Ramos (cell line): Measurements from ENCODE around the gene SMARCC2.

Experiments
- in situ Hi-C: fragments of 300-500 bp; cut with MboI; formaldehyde crosslinking; loops from one replicate; pipeline ENCODE4 v1.14.3; 2022; ENCODE audit warnings: low sequenced_read_pairs; ENCODE audit not compliant: unreplicated experiment

SMARCC2 gene

DNA sequence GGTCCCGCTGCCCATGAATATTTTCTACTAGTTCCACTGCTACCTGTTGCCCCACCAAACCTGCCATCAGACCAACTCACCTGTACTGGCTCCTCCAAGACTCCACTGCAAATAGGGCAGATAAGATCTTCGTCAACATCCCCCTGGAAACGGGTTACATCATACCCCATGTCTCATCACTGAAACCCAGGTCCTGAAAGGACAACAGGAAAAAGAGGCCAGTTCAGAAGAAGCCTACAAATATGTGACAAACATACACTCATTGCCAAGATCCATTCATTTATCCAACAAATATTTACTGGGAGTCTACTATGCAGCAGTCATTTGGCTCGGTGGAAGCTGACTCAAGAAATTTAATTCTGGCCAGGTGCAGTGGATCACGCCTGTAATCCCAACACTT, 24.6 kb upstream of the SMARCC2 start:
- in situ Hi-C loops = no loop called here

DNA sequence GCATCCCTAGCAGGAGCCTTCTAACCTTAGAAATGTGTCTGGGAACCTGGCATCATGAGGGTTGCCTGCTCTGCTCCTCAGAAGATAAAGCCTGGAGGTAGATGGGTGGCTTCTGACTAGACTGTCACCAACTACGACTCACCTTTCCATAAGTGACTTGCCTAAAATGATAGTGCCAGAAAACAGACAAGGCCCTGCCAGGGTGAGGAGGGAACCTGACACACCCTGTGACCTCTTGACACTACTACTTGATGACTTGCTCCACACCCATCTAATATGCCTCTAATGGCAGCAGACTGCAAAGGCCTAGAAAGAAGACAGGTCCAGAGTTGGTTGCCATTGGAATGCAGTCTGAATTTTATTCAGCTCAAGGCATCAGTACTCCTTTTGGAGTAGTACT, 23.1 kb upstream of the SMARCC2 start:
- in situ Hi-C loops = no loop called here

DNA sequence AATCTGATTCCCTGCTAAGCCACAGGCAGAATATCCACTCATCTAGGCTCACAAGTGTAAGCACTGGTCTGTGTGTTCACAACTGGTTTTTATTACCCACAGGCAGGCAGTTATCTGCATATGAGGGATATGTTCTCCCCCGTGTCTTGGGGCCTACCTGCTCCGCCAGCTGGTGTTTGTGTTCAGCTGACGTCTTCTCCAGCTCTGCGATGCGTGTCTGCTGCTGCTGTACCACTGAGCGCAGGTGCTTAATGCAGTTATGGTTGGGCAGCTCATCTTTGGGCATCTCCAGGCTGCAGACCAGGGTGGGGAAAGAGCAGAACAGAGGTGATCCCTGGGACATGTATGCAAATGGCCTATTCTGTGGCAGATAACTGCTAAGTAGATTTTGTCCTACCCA, 18.7 kb upstream of the SMARCC2 start:
- in situ Hi-C loops = no loop called here

DNA sequence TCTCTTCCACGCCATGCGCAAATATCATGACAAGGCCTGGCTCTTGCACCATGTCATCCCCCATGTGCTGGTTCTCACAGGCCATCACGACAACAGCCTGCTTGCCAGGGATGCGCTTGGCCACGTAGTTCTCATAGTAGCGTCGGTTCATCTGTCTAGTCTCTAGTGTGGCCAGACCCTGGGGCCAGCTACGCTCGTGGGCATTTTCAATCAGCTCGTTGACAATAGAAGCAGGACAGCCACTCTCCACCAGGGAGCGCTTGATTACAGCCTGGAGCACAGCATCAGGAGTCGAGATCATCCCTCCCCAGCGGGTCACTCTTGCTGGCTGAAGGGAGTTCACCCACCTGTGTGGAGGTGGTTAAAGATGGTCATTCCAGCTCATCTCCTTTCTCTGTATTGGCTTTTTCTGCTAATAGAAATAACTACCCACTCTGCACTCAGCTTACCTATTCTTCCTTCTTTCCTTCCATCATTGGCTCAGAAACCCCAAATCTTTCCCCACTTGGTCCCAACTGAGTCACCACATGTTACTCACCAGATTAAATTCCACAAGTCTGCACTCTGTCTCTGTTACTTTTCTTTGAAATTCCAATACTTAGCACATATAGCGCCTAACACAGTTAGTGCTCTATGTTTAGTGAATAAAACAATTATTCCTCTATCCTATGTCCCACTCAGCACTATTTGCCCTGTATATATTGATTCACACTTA, 17.3 kb upstream of the SMARCC2 start:
- in situ Hi-C loops = no loop called here

DNA sequence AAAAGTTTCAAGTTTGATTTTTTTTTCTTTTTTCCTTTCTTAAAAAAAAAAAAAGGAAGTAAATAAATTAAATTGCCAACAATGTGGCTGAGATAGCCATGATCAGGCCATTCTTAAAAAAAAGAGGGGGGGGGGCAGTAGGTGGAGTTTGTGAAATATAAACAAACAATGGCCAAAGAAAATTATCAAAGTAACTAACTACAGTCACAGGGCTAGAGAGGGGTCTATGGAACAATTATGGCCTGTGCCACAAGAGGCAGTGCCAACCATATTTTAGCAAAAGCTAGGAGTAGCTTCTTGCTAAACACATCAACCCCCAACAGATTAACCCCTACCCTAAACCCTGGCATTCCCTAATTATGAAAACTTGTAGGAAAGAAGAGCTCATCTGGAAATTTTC, 16.2 kb upstream of the SMARCC2 start:
- in situ Hi-C loops = no loop called here

DNA sequence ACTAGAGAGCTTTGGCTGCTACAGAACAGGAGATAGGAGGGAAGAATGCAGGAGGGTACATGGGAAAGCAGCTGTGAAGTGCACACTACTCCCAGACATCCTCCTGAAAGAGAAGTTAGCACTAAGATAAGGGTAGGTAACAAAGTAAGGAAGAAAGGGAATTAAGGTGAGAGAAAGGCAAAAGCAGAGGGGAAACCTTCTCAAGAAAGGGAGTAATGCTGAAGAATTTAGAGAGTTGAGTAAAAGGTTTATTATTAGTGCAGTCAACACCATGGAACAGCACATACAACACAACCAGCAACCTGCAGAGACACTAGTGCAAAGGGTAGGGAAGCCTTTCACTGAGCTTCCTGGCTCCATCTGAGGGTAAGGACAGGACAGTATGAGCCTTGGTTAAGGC, 15.0 kb upstream of the SMARCC2 start:
- in situ Hi-C loops = no loop called here

DNA sequence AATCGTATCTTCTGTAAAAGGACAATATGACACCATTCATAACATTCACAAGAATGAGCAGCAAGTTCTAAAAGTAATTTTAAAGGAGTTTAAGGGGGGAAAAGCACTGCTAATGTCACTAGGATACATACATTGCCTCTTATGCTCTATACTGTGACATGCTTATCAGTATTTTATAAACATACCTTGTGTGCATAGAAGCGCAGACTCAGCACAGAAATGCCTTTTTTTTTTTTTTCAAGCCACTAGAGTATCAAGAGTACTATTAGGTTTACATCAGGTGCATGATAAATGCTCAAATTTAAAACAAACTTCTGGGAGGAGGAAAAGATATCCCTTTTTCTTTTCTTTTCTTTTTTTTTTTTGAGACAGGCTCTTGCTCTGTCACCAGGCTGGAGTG, 13.6 kb upstream of the SMARCC2 start:
- in situ Hi-C loops = no loop called here

DNA sequence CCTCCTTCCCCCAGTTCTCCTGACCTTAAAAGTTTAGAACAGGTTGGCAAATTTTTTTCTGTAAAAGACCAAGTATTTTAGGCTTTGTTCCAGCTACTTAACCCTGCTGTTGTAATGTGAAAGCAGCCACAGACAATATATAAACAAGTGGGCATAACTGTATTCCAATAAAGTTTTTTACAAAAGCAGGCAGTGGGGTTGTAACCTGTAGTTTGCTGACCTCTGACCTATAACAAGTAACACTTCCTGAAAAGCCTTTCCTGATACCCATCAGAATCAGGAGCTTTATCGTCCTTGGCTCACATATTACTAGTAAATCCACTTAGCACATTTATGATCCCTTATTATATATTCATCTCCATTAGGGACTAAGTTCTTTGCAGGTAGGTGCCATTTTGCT, 13.1 kb upstream of the SMARCC2 start:
- in situ Hi-C loops = no loop called here

DNA sequence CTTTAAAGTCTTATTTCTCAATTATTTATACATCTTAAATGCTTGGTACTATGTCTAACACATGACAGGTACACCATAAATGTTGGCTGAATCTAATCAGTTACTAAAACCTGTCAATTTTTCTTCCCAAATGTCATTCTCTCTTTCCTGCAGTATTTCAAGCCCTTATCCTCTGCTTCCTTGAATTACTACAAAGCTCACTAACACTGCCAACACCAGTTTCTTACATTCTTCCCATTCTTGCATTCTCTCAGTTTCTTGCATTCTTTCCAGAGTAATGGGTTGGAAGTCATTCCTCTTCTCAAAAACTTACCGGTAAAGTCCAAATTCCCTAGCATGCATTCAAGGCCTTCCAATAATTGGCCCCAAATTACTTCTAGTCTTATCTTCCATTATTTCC, 9.6 kb upstream of the SMARCC2 start:
- in situ Hi-C loops = loop anchor here (10.0 kb wide), 1 partner anchor 266 kb away; the partner anchor contains the start of gene SPRYD4

DNA sequence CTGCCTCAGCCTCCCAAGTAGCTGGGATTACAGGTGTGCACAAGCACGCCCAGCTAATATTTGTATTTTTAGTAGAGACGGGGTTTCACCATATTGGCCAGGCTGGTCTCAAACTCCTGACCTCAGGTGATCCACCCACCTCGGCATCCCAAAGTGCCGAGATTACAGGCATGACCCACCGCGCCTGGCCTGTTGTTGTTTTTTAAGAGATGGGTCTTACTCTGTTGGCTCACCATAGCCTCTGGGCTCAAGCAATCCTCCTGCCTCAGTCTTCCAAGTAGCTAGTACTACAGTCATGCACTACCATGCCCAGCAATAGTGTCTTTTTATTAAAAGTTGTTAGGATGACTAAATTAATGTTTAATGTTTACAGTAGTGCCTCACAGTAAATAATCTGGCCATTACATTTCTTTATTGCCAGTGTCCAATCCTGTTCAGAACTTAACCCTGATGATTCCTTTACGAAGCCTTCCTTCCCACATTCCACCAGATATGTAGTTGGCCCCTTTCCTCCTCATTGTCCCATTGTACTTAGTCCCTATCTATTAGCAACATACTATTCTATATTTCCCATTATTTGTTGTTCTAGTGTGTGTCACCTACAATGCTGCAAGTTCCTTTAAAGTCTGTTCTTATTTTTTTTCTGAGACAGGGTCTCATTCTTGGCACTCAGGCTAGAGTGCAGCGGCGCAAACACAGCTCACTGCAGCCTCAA, 8.8 kb upstream of the SMARCC2 start:
- in situ Hi-C loops = loop anchor here (10.0 kb wide), 1 partner anchor 267 kb away; the partner anchor contains the start of gene SPRYD4

DNA sequence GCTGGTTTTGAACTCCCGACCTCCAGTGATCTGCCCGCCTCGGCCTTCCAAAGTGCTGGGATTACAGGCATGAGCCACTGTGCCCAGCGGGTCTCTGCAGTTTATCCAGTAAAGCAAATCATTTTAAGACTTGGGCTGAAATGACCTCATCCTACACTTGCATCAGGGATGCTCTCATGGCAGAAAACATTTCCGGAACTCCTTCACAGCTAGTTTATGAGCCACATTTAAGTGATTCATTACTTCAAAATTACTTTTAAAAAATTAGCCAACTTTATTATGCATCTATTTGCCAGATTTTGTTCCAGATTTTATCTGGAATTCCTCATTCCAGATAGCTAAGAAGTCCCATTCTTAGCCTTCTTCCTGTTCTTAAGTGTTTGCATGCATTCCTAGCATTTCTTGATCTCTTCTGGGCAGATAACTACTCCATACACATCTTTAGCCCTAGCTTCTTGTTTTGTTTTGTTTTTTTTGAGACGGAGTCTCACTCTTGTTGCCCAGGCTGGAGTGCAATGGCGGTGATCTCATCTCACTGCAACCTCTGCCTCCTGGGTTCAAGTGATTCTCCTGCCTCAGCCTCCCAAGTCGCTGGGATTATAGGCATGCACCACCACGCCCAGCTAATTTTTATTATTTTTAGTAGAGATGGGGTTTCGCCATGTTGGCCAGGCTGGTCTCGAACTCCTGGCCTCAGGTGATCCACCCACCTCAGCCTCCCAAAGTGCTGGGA, 7.7 kb upstream of the SMARCC2 start:
- in situ Hi-C loops = loop anchor here (10.0 kb wide), 1 partner anchor 268 kb away; the partner anchor contains the start of gene SPRYD4

DNA sequence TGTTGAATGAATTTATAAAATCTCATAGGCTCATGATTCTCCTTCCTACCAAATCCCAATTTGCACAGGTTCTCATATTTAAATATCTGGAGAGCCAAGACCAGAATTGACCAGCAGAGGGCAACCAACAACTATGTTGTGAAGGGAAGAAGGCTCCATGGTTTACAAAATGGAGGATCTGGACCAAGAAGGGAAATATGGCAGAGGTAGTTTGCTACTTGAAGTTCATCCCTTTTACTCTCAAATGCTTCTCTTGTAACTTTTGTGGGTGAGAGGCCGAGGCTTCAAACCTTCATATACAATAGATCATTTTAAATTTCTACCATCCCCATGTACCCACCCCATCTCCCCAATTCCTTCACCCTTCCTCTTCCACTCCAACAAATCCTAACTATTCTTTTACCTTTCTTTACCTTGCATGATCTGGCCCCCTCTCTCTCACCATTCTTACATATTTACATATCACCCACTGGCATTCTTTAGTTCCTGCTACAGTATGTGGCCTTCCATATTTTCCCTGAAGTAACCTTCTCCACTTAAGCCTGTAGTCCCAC, 3.8 kb upstream of the SMARCC2 start:
- in situ Hi-C loops = loop anchor here (10.0 kb wide), 1 partner anchor 272 kb away; the partner anchor contains the start of gene SPRYD4

DNA sequence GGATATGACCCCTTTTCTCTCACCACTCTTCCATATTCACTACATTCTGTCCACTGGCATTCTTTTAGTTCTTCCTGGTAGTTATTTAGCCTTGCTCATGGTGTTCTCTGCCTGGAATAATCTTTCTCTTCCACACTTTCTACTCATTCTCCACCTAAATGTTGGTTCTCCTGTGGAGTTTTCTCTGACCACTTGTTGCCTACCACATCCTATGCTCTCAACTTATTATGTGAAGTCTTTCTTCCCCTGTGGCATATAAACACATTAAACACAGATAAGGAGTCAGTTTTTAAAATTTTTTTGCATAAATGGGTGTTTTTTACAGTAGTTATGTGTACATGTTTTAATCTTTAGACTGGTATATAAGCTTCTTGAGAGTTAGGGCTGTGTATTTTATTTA, 3.3 kb upstream of the SMARCC2 start:
- in situ Hi-C loops = loop anchor here (10.0 kb wide), 1 partner anchor 272 kb away; the partner anchor contains the start of gene SPRYD4

DNA sequence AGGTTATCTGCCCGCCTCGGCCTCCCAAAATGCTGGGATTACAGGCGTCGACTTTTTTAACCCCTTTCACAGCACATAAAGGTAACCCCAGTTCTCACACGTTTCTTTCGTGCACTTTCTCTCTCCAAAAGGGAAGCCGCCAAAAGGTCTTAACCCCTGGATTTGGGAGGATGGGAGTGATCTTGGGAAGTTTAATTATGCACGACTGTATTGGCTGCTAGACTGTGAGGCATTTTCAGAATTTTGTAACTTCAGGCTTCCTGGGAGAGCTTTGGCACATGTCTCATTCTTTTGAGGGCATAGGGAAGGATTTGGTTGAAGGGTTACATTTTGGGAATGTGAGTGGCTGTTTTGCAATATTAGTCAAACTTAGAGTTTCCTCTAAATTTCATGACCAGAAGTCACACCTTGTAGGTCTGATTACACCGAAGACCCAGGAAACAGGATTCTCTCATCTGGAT, 1.4 kb upstream of the SMARCC2 start:
- in situ Hi-C loops = loop anchor here (10.0 kb wide), 1 partner anchor 274 kb away; the partner anchor contains the start of gene SPRYD4

DNA sequence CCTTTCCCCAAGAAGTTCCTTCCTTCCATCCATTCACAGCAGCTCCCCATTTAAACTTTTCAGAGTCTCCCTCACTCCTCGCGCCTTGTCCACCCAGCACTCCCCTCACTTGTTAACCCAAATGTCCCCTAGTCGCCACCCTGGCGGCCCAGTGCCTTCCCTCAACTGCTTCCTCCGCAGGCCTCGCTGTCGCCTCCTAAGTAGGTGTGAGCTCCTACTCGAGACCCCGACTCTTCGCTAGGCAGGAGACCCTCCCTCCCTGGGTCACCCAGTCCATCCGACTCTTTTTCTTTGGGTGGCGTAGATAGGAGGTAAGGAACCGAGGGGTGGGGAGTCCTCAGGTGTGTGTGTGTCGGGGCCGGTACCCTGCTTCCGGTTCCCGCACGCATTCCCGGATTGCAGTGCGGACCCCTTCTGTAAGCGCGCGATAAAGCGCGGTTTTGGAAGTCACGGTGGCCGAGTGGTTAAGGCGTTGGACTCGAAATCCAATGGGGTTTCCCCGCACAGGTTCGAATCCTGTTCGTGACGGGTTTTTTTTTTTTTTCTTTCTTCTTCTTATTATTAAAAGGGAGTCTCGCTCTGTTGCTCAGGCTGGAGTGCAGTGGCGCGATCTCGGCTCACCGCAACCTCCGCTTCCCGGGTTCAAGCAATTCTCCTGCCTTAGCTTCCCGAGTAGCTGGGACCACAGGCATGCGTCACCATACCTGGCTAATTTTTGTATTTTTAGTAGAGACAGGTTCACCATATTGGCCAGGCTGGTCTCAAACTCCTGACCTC, 823 bp upstream of the SMARCC2 start:
- in situ Hi-C loops = loop anchor here (5.0 to 10.0 kb wide), 2 partner anchors 63 to 275 kb away; partner anchors contain the start of genes ESYT1 and SPRYD4

DNA sequence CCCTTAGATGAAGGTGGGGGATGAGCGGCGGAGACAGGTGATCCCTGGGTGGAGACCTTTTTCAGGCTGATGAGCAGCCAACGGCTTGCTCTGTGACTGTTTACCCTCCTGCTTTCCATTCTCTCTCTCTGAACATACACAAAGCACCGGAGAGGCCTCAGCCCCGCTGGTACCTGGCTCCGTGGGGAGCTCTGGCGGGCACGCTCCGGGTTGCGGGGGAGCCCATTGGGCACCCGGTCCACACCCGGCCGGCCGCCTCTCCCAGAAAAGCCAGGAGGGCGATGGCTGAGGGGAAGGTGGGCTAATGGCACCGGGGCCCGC, 545 bp downstream of the SMARCC2 start:
- in situ Hi-C loops = loop anchor here (5.0 kb wide), 1 partner anchor 61 kb away; the partner anchor contains the start of gene ESYT1

DNA sequence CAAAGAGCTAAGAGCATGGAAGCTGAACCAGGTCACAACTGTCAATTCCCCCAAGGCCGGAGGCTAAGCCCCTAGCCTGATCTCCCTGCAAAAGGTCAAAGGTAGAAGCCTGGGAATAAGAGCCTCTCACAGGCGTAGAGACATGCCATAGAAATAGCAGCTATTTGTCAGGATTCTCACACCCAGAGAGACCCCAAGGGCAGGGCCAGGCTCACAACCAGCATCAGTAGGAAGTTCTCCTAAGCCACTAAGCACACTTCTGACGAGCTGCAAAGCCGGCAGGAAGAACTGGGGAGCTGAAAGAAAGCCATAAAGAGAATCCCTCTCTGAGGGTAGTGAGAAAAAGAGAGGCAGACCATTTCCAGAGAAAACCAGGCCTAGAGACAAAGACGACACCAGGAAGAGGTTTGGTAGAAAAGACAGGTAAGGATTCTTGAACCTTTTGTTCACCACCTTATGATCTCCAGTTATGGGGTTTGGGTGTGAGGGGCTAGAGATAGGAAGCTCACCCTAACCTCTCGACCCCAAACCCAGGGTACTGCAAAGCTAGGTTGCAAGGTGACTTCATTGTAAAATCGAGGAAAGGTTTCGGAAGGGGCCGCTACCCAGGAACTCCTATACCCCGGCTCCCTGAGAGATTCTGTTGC, 1.0 kb downstream of the SMARCC2 start:
- in situ Hi-C loops = loop anchor here (5.0 kb wide), 1 partner anchor 61 kb away; the partner anchor contains the start of gene ESYT1

DNA sequence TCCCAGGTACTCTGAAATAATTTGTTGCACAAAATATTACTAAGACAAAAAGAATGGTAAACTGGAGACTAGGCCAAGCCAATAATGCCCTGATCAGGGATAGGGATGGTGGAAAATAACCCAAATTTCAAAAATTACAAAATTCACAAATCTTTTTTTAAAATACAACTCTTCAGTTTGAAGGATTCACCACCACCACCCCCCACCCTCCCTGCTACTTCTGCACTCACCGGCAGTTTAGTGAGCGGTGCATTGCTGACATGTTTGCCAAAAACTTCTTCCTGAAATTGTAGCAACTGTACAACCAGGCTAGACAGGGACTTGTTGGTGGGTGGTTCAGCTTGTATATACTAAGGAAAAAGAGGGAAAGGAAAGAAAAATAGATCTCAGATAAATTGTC, 2.3 kb downstream of the SMARCC2 start:
- in situ Hi-C loops = loop anchor here (5.0 kb wide), 1 partner anchor 60 kb away; the partner anchor contains the start of gene ESYT1

DNA sequence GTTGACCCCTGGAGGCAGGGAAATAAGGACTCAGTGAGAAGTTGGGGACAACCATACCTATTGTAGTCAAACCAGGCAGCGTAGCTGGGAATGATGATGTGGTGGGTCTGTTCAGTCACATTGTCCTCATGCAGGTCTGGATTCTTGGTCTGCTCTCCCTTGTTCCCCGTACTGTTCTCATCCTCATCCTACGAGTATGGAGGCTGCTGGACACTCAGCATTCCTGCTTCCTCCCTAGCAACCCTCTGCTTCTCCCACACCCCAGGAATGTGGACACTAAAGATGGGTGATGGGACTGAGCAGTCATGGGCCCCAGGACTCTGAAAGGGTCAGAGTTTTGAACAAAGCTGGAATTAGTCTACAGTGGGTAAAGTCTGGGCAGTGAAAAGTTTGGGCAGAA, 10.9 kb downstream of the SMARCC2 start:
- in situ Hi-C loops = no loop called here
